Middle frontal gyrus (tissue), 1 donor: ENCODE measurements around the gene KRTAP10-1.

Source experiments
- DNase-seq: peaks from one replicate; pipeline ENCODE4 v3.0.0-alpha.2; 2015; ENCODE audit warnings: low spot score; ENCODE audit errors: extremely low spot score

Gene KRTAP10-1

GRCh38 chr21:44548922-44549321, 8.9 kb upstream of the KRTAP10-1 start:
- no peak for DNase-seq

GRCh38 chr21:44548381-44548780, 8.4 kb upstream of the KRTAP10-1 start:
- no peak for DNase-seq

DNA sequence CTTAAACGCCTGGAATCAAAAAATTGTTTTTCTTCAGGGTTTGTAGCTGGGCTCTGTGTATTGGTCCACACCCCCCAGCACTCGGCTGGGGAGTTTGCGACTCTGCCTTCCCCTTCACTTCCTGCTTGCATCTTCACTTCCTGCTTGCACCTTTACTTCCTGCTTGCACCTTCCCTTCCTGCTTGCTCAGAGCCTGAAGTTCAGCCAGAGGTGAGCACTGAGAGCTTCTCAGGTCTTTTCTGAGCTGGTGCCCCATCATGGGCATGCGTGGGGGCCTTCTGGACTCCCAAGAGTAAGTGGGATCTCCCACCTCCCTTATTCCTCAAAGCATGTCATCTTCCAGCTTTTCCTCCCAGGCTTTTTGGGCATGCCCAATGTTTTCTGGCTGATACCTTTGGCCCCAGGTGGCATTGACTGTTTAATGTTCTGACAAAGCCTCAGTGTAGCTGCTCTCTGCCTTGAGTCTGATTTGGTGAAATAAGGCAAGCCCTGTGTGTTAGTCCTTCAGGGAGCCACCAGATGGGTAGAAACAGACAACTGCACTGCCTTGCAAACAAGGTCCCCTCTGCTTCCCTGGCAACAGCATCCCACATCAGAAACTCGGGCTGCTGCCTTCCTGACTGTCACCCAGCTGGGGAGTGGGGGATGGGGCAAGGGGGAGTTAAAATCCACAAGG, 7.8 kb upstream of the KRTAP10-1 start:
- no peak for DNase-seq

GRCh38 chr21:44544566-44544965, 4.6 kb upstream of the KRTAP10-1 start:
- DNase-seq, result no peak

GRCh38 chr21:44542716-44543115, 2.7 kb upstream of the KRTAP10-1 start:
- DNase-seq, result no peak

GRCh38 chr21:44540741-44541288, 820 bp upstream of the KRTAP10-1 start:
- DNase-seq, result no peak

DNA sequence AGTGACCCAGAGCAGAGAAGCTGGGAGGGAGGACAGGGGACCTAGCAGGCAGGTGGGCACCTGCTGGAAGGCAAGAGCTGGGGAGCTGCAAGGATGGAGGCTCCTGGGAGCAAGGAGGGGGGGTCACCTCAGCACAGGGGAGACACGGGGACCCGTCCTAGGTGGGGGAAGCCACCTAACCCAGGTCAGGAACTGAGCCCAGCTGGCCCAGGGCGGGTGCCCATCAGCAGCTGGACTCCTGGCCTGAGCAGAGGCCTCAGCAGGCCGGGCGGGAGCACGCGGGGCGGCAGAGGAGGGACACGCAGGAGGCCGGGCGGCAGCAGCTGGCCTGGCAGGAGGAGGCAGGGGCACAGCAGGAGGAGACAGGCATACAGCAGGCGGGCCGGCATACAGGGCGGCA, 949 bp downstream of the KRTAP10-1 start:
- DNase-seq, result no peak

DNA sequence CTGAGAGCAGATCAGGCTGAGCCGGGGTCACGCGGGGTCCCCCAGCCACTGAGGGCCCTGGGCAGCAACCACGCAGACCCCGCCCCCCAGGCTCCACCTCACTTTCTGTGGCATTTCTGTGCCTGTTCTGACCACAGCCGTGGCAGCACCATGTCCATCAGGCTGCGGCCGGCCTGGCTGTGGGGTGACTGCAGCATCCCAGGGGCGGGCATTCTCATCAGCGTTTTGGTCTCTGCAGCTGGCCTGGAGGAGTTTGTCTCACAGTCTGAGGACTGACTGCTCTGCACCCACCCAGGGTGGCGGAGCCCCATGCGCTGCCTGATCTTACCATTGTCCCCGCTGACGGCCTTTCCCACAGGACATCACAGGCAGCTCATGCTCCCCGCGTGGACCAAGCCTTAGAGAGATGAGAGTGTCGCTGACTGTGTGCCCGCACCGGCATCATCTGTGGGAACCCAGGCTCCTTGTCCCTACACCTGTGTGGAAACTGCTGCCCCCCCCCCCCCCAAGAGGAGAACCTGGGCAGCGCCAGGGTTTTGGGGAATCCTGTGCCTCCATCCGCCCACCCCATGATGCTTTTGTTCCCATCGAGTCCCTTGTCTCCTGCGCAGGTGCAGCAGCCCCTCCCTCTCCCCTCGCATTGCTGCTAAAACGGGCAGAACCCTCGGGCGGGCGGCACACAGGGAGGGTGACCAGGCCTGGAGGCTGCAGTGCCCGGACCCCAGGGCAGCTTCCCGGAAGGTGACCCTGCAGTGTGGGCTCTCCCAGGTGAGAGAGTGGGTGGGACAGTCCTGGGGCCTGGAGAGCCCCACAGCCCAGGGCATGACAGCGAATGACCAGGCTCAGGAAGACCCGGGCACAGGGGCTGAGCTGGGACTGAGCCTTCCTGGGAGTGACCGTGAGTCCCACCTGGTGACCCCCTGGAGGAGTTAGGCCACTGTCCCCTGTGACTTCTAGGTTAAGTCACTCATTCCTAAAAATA, 1.8 kb downstream of the KRTAP10-1 start:
- no peak for DNase-seq

DNA sequence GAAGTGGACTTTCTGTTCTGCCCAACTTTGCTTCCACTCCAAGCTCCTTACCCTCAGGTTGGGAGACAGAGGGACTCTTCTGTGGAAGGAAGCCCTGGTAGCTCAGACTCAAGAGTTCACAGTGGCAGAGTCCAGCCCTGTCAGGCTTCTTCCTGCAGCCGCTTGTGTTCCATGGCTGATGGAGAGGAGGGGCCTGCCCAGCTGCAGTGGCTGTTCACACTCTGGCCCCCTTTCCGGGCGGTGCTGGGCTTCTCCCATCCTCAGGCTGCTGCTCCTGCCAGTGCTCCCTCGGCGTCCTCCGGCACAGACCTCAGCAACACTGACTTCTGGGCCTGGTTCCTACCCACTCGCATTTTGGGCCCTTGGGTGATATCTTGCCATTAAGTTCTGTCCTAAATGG, 4.0 kb downstream of the KRTAP10-1 start:
- no peak for DNase-seq

DNA sequence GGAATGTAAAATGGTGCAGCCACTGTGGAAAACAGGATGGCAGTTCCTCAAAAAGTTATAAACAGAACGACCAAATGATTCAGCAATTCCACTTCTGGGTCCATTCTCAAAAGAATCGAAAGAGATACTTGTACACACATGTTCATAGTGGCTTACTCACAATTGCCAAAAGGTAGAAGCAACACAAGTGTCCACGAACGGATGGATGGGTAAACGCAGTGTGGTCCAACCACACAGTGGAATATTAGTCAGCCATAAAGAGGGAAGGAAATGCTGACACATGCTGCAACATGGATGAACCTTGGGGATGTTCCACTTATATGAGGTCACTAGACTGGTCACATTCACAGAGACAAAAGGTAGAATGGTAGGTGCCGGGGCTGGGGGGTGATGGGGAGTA, 5.3 kb downstream of the KRTAP10-1 start:
- no peak for DNase-seq

DNA sequence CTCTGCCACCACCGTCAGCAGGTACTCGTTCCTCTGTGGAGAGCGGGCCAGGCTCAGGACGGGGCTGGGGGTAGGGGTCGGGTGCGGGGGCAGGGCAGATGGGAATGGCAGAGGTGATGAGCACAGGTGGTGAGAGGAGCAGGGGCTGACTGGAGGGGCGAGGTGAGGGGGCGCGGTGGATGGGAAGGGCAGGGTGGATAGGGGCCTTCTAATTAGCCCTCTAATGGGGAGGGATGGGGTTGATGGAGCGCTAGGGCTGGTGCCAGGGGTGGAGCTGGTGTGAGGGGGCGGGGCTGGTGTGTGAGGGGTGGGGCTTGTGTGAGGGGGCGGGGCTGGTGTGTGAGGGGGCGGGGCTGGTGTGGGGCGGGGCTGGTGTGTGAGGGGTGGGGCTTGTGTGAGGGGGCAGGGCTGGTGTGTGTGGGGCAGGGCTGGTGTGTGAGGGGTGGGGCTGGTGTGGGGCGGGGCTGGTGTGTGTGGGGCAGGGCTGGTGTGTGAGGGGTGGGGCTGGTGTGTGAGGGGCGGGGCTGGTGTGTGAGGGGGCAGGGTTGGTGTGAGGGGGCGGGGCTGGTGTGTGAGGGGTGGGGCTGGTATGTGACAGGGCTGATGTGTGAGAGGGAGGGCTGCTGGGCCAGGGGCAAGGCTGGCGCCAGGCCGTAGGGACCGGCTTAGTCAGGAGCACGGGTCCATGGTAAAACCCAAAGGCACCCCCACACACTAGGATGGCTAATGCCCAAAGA, 5.9 kb downstream of the KRTAP10-1 start:
- no peak for DNase-seq

DNA sequence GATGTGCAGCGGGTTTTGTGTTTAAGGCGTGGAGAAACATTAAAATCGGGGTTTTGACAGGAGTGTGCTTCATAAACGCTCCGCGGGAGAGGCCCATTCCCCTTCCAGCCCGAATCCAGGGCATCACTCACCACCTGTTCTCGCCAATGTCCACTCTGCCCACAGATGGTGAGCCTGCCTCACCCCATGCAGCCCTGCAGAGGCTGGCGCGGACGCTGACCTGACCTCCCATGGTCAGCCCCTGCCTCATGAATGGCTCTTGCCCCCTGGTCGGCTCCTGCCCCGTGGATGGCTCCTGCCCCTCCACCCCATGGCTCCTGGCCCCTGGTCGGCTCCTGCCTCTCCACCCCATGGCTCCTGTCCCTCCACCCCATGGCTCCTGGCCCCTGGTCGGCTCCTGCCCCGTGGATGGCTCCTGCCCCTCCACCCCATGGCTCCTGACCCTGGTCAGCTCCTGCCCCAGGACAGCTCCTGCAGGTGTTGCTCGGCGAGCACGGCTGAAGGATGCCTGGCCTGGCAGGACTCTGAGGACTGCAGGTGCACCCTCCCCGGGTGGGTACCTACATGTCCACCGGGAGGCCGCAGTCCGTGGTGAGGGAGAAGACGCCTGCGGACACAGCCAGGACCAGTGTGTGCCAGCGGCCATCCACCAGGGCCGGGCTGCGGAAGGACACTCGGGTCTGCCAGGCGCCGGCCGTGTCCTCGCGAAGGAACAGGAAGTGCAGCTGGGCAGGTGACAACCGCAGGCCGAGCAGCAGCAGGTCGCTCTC, 6.7 kb downstream of the KRTAP10-1 start:
- no peak for DNase-seq

- DNase-seq, result no peak
Measured at GRCh38 chr21:44532712-44533111, 7.3 kb downstream of the KRTAP10-1 start.

DNA sequence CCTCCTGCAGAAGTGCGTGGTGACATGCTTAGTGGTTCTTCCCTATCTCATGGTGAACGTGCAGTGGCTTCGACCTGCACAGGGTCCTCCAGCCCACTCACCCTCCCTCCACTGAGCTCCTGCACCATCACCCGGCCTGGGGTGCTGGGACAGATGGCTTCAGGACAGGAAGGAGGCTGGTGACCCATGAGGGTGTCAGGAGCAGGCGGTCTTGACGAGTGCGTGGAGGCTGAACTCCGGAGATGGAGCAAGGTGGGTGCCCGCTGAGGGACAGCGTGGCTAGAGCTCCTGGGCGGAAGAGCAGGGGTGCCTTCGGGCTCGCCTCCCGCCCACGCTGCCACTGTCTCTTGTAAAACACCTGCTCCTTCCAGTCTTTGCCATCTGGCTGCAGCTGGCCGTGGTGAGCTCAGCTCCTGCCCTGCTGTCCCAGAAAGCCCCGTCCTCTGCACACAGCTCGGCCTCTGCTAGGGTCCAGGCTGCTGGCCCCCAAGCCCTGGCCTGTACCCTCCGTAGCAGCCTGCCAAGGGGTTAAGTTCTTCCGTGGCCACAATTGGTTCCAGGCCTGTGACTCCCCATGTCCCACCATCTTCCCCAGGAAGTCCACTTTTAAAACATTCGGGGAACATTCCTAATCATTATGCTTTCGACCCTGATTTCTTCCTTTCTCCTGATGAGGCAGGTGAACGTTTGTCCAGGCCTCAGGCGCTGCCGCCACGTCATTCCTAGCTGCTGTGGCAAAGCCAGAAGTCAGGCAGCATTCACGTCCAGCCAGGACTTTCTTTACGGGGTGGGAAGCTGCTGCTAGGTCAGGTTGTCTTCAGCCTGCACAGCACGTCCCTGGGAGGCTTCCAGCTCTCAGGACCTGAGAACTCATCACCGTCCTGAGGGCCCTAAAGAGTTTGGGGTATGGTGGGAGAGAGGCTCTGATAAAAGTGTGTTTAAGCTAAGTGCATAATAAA, 8.1 kb downstream of the KRTAP10-1 start:
- no peak for DNase-seq

- DNase-seq, result no peak
Measured at GRCh38 chr21:44530903-44531605, 8.9 kb downstream of the KRTAP10-1 start.

GRCh38 chr21:44530221-44530902, 9.6 kb downstream of the KRTAP10-1 start:
- DNase-seq, result no peak

- no peak for DNase-seq
Measured at GRCh38 chr21:44529503-44530125, 10.4 kb downstream of the KRTAP10-1 start.

GRCh38 chr21:44529011-44529421, 11.0 kb downstream of the KRTAP10-1 start:
- no peak for DNase-seq
